HEK293T (cell line): ENCODE measurements around the gene ARHGAP27.
"Not testable (repeated sequence)": the region's sequence is repeated elsewhere in the genome, so short reads cannot be mapped to it uniquely, and the experiment has no call there.

Source experiments
- BHLHE40 ChIP-seq: fragments of 450-650 bp; IDR thresholded peaks from 2 replicates; pipeline ENCODE4 v1.6.1; 2016; ENCODE audit warnings: mild to moderate bottlenecking, moderate library complexity, borderline replicate concordance
- ELF4 ChIP-seq: fragments of 450-650 bp; IDR thresholded peaks from 2 replicates; pipeline ENCODE4 v1.6.1; 2017; ENCODE audit warnings: antibody characterized with exemption
- FOXA1 ChIP-seq: fragments of 450-650 bp; IDR thresholded peaks from 2 replicates; pipeline ENCODE4 v1.6.1; 2016; ENCODE audit warnings: mild to moderate bottlenecking
- FOXM1 ChIP-seq: fragments of 450-650 bp; IDR thresholded peaks from 2 replicates; pipeline ENCODE4 v1.6.1; 2017; ENCODE audit warnings: mild to moderate bottlenecking, borderline replicate concordance
- L3MBTL2 ChIP-seq: fragments of 450-650 bp; conservative IDR thresholded peaks from 2 replicates; pipeline ENCODE4 v1.6.1; 2016; ENCODE audit warnings: mild to moderate bottlenecking
- TARDBP ChIP-seq: fragments of 450-650 bp; IDR thresholded peaks from 2 replicates; pipeline ENCODE4 v1.6.1; 2016

DNA sequence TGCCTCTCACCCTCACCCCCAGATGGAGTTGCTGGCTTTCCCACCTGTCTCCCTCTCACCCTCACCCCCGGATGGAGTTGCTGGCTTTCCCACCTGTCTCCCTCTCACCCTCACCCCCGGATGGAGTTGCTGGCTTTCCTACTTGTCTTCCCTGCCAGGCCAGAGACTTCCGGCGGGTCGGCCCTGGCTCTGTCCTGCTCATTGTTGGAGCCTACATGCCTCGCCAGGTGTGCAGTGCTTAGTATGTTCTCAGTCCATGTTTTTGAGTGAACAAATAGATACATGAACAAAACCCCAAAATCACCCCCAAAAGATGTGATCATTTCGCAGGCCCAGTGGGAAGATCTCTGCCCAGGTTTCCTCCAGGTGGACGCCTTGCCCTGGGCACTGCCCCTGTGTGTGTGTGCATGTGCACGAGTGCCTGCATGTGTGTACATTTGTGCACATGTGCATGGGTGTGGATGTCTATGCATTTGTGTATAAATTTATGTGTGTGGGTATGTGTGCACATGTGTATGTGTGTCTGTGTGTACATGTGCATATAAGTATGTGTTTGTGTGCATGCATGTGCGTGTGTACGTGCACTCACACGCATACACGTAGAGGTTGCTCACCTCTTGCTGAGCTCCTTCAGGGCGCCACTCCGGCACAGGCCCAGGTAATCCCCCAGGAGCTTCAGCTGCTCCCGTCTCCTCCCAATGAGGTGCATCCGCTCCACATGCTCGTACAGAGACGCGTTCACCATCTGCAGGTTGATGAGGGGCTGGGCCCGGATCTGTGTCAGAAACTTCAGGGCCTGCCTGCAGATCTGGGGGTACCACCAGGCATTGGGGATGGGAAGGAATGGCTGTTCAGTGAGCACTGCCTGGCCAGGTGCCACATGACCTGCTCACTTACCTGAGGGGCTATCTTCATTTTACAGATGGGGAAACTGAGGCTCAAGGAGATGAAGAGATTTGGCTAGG lies 12.5 kb upstream of the ARHGAP27 start:
- TF ChIP-seq ELF4, L3MBTL2, TARDBP, BHLHE40, FOXM1, FOXA1: not testable (repeated sequence)
